PC-3 (cell line): ENCODE measurements around the gene ATP7A. TPM values are rescaled to one million over a fixed set of nuclear protein-coding genes. Genes with fewer than 3 reads are reported as not detected.

Experiments
- ATAC-seq: fragments of 200-7000 bp; cut with Tn5 transposase; 2 replicates; pipeline ENCODE4 v1.9.1; 2020; ENCODE audit warnings: mild to moderate bottlenecking, moderate library complexity
- BruUV-seq: library from RNA; stranded (reverse); fragments of 400-500 nt; replicated peaks from 2 replicates; lab custom pipeline; 2021; lab: Mats Ljungman, UMichigan
- CTCF ChIA-PET: fragments of 300-600 bp; sonication (Branson Sonifier 250); formaldehyde crosslinking; loops from one replicate; lab custom pipeline; 2022; ENCODE audit warnings: antibody characterized with exemption; lab: Charles Lee
- POLR2A ChIA-PET: fragments of 300-600 bp; sonication (Branson Sonifier 250); formaldehyde crosslinking; loops from one replicate; lab custom pipeline; 2022; ENCODE audit warnings: antibody characterized with exemption; ENCODE audit not compliant: unreplicated experiment; lab: Charles Lee
- DNase-seq: peaks from one replicate; pipeline ENCODE4 v3.0.0-alpha.2; 2015
- H2AFZ ChIP-seq: fragments of 300-600 bp; sonication (generic); 2 replicates; pipeline ENCODE4 v1.6.0; 2016; ENCODE audit warnings: antibody characterized with exemption, low read length
- H3F3A ChIP-seq: fragments of 300-600 bp; sonication (generic); one replicate; pipeline ENCODE4 v1.6.0; 2017; ENCODE audit warnings: antibody characterized with exemption, low read length, control low read depth, mild to moderate bottlenecking; ENCODE audit not compliant: unreplicated experiment
- H3K27ac ChIP-seq: fragments of 300-600 bp; sonication (generic); 2 replicates; pipeline ENCODE4 v1.5.1; 2016; ENCODE audit warnings: mild to moderate bottlenecking, low read length
- H3K27me3 ChIP-seq: fragments of 300-600 bp; sonication (generic); 2 replicates; pipeline ENCODE4 v1.6.1; 2016; ENCODE audit warnings: low read length, mixed read lengths
- H3K36me3 ChIP-seq: fragments of 300-600 bp; sonication (generic); 2 replicates; pipeline ENCODE4 v1.6.1; 2016; ENCODE audit warnings: low read depth, mixed run types, low read length, mixed read lengths
- H3K4me1 ChIP-seq: fragments of 300-600 bp; sonication (generic); 2 replicates; pipeline ENCODE4 v1.5.1; 2016; ENCODE audit warnings: low read length; ENCODE audit not compliant: insufficient read depth
- H3K4me2 ChIP-seq: fragments of 300-600 bp; sonication (generic); 2 replicates; pipeline ENCODE4 v1.6.0; 2016; ENCODE audit warnings: low read length
- H3K4me3 ChIP-seq: fragments of 300-600 bp; sonication (generic); 2 replicates; pipeline ENCODE4 v1.5.1; 2016; ENCODE audit warnings: mild to moderate bottlenecking, low read length, mixed read lengths
- H3K79me2 ChIP-seq: fragments of 300-600 bp; sonication (generic); 2 replicates; pipeline ENCODE4 v1.6.1; 2017; ENCODE audit warnings: low read length, mixed read lengths
- H3K9ac ChIP-seq: fragments of 300-600 bp; sonication (generic); 2 replicates; pipeline ENCODE4 v1.6.0; 2016; ENCODE audit warnings: mild to moderate bottlenecking, low read length
- H3K9me2 ChIP-seq: fragments of 300-600 bp; sonication (generic); replicated peaks from 2 replicates; pipeline ENCODE4 v1.6.1; 2016; ENCODE audit warnings: mixed run types, low read length, mixed read lengths
- H3K9me3 ChIP-seq: fragments of 300-600 bp; sonication (generic); 2 replicates; pipeline ENCODE4 v1.6.1; 2016; ENCODE audit warnings: low read length, mixed read lengths
- H4K20me1 ChIP-seq: fragments of 300-600 bp; sonication (generic); 2 replicates; pipeline ENCODE4 v1.6.1; 2016; ENCODE audit warnings: low read length, mixed read lengths
- CTCF ChIP-seq: fragments of 300-600 bp; sonication (generic); conservative IDR thresholded peaks from 2 replicates; pipeline ENCODE4 v1.5.1; 2017; ENCODE audit warnings: antibody characterized with exemption, low read depth, mild to moderate bottlenecking, low read length
- EZH2 ChIP-seq: fragments of 300-600 bp; sonication (generic); IDR thresholded peaks from one replicate; pipeline ENCODE4 v1.6.1; 2017; ENCODE audit warnings: antibody characterized with exemption, mild to moderate bottlenecking, low read length; ENCODE audit not compliant: unreplicated experiment
- EZH2phosphoT487 ChIP-seq: fragments of 300-600 bp; sonication (generic); IDR thresholded peaks from 2 replicates; pipeline ENCODE4 v1.6.1; 2018; ENCODE audit warnings: mild to moderate bottlenecking, antibody characterized with exemption, low read length, borderline replicate concordance
- intact Hi-C: fragments of 100-400 bp; cut with micrococcal nuclease; formaldehyde crosslinking; loops from 2 replicates; pipeline ENCODE4 v1.9.0; 2023
- total RNA-seq: library from RNA; depleted of rRNA; stranded (reverse); fragments of >200 nt; gene quantifications from 2 replicates; pipeline ENCODE4 v1.2.3, GENCODE V29; 2014

ATP7A gene
- total RNA-seq, 1 experiment from 2014 or later: 3.4 TPM

GRCh38 chrX:77900688-77901087, 9.8 kb upstream of the ATP7A start:
- peaks cover 3% of the 10 kb centered on the region for H3F3A ChIP-seq
- no TSS peak for BruUV-seq
- peaks cover 35% of the 10 kb centered on the region for H3K36me3 ChIP-seq
- H3K79me2 ChIP-seq: peaks cover 44% of the 10 kb centered on the region
- no peak for ATAC-seq
- TF ChIP-seq EZH2phosphoT487: no peak
- TF ChIP-seq CTCF: no peak
- no peak for TF ChIP-seq EZH2
- H3K27ac ChIP-seq: no peak overlapping the region
- peaks cover 8% of the 10 kb centered on the region; the same call in 1 of the 2 replicates for H3K4me1 ChIP-seq
- no peak overlapping the region for H2AFZ ChIP-seq
- H3K4me3 ChIP-seq: peak overlapping the region; percentile 99
- no peaks in the 10 kb centered on the region for H3K9me2 ChIP-seq
- peaks cover 25% of the 10 kb centered on the region for H4K20me1 ChIP-seq
- no peak for DNase-seq
- no peaks in the 10 kb centered on the region for H3K27me3 ChIP-seq
- H3K9me3 ChIP-seq: no peaks in the 10 kb centered on the region
- peak overlapping the region; percentile 99 for H3K9ac ChIP-seq
- H3K4me2 ChIP-seq: peak overlapping the region; percentile 99
- intact Hi-C loops: no loop called here
- ChIA-PET POLR2A (no interaction called here), CTCF (no interaction called here)

- DNase-seq: no peak
- peak overlapping the region; percentile 99 for H3K4me3 ChIP-seq
- peaks cover 25% of the 10 kb centered on the region for H4K20me1 ChIP-seq
- no peak for ATAC-seq
- H3K9me2 ChIP-seq: no peaks in the 10 kb centered on the region
- no peak for TF ChIP-seq EZH2phosphoT487
- no peak for TF ChIP-seq CTCF
- TF ChIP-seq EZH2: no peak
- intact Hi-C loops: no loop called here
- H3K4me2 ChIP-seq: peak overlapping the region; percentile 99
- ChIA-PET CTCF (no interaction called here), POLR2A (no interaction called here)
- peaks cover 8% of the 10 kb centered on the region; the same call in 1 of the 2 replicates for H3K4me1 ChIP-seq
- no peaks in the 10 kb centered on the region for H3K9me3 ChIP-seq
- H3K9ac ChIP-seq: peak overlapping the region; percentile 99; the same call in 1 of the 2 replicates
- H3K79me2 ChIP-seq: peaks cover 44% of the 10 kb centered on the region
- H3K36me3 ChIP-seq: peaks cover 35% of the 10 kb centered on the region
- H3F3A ChIP-seq: peaks cover 3% of the 10 kb centered on the region
- H3K27ac ChIP-seq: no peak overlapping the region
- H3K27me3 ChIP-seq: no peaks in the 10 kb centered on the region
- no TSS peak for BruUV-seq
- no peak overlapping the region for H2AFZ ChIP-seq
Measured at GRCh38 chrX:77901506-77901905, 9.0 kb upstream of the ATP7A start.

- intact Hi-C loops: no loop called here
- Histone ChIP-seq H3K4me1 (peaks cover 6% of the 10 kb centered on the region), H3K9me2 (no peaks in the 10 kb centered on the region), H3K36me3 (no peaks in the 10 kb centered on the region), H3K4me2 (no peak overlapping the region), H3K27ac (no peak overlapping the region), H4K20me1 (no peaks in the 10 kb centered on the region), H3K4me3 (no peak overlapping the region), H3K9me3 (no peaks in the 10 kb centered on the region), H3K27me3 (no peaks in the 10 kb centered on the region), H3K79me2 (peaks cover 1% of the 10 kb centered on the region; the same call in 1 of the 2 replicates), H3F3A (no peaks in the 10 kb centered on the region), H2AFZ (no peak overlapping the region), H3K9ac (no peak overlapping the region)
- no peak for DNase-seq
- no peak for ATAC-seq
- TF ChIP-seq EZH2: no peak
- no peak for TF ChIP-seq CTCF
- TF ChIP-seq EZH2phosphoT487: no peak
- ChIA-PET CTCF (no interaction called here), POLR2A (no interaction called here)
- no TSS peak for BruUV-seq
Measured at GRCh38 chrX:77917294-77917933, 6.9 kb downstream of the ATP7A start.
